Uterus (tissue), 4 donors: Measurements from ENCODE around the gene TIAM1. TPM values are rescaled to one million over a fixed set of nuclear protein-coding genes. Genes with fewer than 3 reads are reported as not detected.

Source experiments
- DNase-seq, 2 donors: peaks; one replicate each; pipeline ENCODE4 v3.0.0-alpha.2; 2019 to 2020
- H3K27ac ChIP-seq, 2 donors: fragments of 200-600 bp; sonication (generic); 1 replicate in 1 of 2; 2 replicates in 1 of 2; pipeline ENCODE4 v1.5.1; 2016 to 2018
- H3K27me3 ChIP-seq, 2 donors: fragments of 200-600 bp; sonication (generic); one replicate each; pipeline ENCODE4 v1.5.1; 2018 to 2019; ENCODE audit warnings: control low read depth in 1 of 2
- H3K36me3 ChIP-seq, 2 donors: fragments of 200-600 bp; sonication (generic); one replicate each; pipeline ENCODE4 v1.5.1; 2019; ENCODE audit warnings: control low read depth in 1 of 2
- H3K4me1 ChIP-seq, 2 donors: fragments of 200-600 bp; sonication (generic); one replicate each; pipeline ENCODE4 v1.5.1; 2018 to 2019; ENCODE audit warnings: control low read depth in 1 of 2
- H3K4me3 ChIP-seq, 2 donors: fragments of 200-600 bp; sonication (generic); 1 replicate in 1 of 2; 2 replicates in 1 of 2; pipeline ENCODE4 v1.5.1; 2018 to 2019; ENCODE audit warnings: mild to moderate bottlenecking in 1 of 2
- H3K9me3 ChIP-seq, 2 donors: fragments of 200-600 bp; sonication (generic); one replicate each; pipeline ENCODE4 v1.5.1; 2019; ENCODE audit warnings: control low read depth in 1 of 2
- POLR2A ChIP-seq, 2 donors: fragments of 450-650 bp; IDR thresholded peaks; one replicate each; pipeline ENCODE4 v1.6.1; 2016; ENCODE audit warnings: antibody characterized with exemption in 2 of 2, mild to moderate bottlenecking in 1 of 2, moderate library complexity in 1 of 2
- intact Hi-C: fragments of 100-400 bp; cut with DNase I; formaldehyde crosslinking; loops from one replicate; pipeline ENCODE4 v1.15.1; 2023; ENCODE audit warnings: low total_unique reads
- total RNA-seq, 4 donors: library from RNA; depleted of rRNA in 3 of 4; stranded (reverse); fragments of >200 nt in 3 of 4; gene quantifications; one replicate each; pipeline versions ENCODE4 v1.1.0 to v1.2.4, GENCODE V29; 2014 to 2023
- TF ChIP-seq, protein P1 (sequence below), 4 experiments: fragments of 200-600 bp in 2 of 4; fragments of 450-650 bp in 2 of 4; sonication (generic) in 2 of 4; IDR thresholded peaks; one replicate each; pipeline ENCODE4 v1.5.1; 2016 to 2019; ENCODE audit warnings: antibody characterized with exemption in 4 of 4, mild to moderate bottlenecking in 2 of 4, moderate library complexity in 1 of 4
- donor health status: DM: yes; HTN: yes; CAD: no.

Gene TIAM1
- total RNA-seq, 4 donors from 2014 or later = 14.4 to 74.9 (median 39.5) TPM

DNA sequence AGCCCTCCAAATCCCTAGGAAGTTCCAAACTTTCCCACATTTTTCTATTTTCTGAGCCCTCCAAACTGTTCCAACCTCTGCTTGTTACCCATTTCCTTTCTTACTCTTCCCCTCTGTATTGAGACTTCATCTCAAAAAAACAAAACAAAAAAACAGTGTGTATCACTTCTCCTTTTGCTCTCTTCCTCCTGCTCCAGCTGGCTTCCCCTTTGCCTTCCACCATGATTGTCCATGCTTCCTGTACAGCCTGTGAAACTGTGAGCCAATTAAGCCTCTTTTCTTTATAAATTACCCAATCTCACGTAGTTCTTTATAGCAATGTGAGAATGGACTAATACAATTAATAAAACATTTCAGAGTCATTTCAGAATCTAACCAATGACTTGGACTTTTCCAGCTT is 236.2 kb downstream of the TIAM1 start:
- intact Hi-C loops = no loop called here
- no peaks in the 10 kb centered on the region for H3K9me3 ChIP-seq
- DNase-seq = no peak
- H3K27me3 ChIP-seq = no peaks in the 10 kb centered on the region
- no peaks in the 10 kb centered on the region for H3K4me1 ChIP-seq
- no peaks in the 10 kb centered on the region for H3K36me3 ChIP-seq
- no peak overlapping the region for H3K4me3 ChIP-seq
- TF ChIP-seq, protein P1, sequence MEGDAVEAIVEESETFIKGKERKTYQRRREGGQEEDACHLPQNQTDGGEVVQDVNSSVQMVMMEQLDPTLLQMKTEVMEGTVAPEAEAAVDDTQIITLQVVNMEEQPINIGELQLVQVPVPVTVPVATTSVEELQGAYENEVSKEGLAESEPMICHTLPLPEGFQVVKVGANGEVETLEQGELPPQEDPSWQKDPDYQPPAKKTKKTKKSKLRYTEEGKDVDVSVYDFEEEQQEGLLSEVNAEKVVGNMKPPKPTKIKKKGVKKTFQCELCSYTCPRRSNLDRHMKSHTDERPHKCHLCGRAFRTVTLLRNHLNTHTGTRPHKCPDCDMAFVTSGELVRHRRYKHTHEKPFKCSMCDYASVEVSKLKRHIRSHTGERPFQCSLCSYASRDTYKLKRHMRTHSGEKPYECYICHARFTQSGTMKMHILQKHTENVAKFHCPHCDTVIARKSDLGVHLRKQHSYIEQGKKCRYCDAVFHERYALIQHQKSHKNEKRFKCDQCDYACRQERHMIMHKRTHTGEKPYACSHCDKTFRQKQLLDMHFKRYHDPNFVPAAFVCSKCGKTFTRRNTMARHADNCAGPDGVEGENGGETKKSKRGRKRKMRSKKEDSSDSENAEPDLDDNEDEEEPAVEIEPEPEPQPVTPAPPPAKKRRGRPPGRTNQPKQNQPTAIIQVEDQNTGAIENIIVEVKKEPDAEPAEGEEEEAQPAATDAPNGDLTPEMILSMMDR (IDR thresholded peaks at IDR 0.05) = no peak
- TF ChIP-seq POLR2A (IDR thresholded peaks at IDR 0.05) = no peak
- no peak overlapping the region for H3K27ac ChIP-seq

DNA sequence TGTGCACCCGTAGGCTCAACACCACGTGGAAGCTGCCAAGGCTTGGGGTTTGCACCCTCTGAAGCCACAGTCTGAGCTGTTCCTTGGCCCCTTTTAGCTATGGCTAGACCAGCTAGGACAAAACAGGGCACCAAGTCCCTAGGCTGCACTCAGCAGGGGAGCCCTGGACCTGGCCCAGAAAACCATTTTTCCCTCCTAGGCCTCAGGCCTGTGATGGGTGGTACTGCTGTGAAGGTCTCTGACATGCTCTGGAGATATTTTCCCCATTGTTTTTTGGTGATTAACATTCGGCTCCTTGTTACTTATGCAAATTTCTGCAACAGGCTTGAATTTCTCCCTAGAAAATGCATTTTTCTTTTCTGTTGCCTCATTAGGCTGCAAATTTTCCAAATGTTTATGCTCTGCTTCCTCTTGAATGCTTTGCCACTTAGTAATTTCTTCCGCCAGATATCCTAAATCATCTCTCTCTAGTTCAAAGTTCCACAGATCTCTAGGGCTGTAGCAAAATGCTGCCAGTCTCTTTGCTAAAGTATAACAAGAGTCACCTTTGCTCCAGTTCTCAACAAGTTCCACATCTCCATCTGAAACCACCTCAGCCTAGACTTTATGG is 236.8 kb downstream of the TIAM1 start:
- Histone ChIP-seq H3K27ac (no peak overlapping the region), H3K36me3 (no peaks in the 10 kb centered on the region), H3K9me3 (no peaks in the 10 kb centered on the region), H3K27me3 (no peaks in the 10 kb centered on the region), H3K4me1 (no peaks in the 10 kb centered on the region), H3K4me3 (no peak overlapping the region)
- no peak for TF ChIP-seq POLR2A (IDR thresholded peaks at IDR 0.05)
- TF ChIP-seq, protein P1 (IDR thresholded peaks at IDR 0.05) = no peak
- intact Hi-C loops = no loop called here
- DNase-seq = no peak

- Histone ChIP-seq H3K27me3 (no peaks in the 10 kb centered on the region), H3K4me1 (no peaks in the 10 kb centered on the region), H3K36me3 (no peaks in the 10 kb centered on the region), H3K9me3 (no peaks in the 10 kb centered on the region), H3K27ac (no peak overlapping the region), H3K4me3 (no peak overlapping the region)
- intact Hi-C loops = no loop called here
- no peak for TF ChIP-seq POLR2A (IDR thresholded peaks at IDR 0.05)
- TF ChIP-seq, protein P1 (IDR thresholded peaks at IDR 0.05) = no peak
- DNase-seq = no peak
Measured at GRCh38 chr21:31103571-31104265, 240.3 kb downstream of the TIAM1 start.

DNA sequence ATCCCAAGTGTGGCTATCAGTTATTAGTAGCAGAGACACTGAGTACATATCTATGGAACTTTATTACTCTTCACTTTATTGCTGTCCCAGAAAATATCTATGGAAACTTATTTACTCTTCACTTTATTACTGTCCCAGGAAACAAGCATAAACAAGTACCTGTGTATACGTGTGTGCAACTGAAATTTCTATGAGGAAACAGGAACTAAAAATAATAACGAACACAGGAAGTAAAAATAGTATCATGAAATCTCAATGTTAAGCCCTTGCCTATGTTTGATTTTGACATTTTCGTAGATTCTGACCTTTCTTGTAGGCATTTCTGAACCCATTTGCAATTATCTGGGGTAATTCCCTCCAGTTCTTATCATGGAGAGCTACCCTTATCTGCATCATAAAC is 240.9 kb downstream of the TIAM1 start:
- intact Hi-C loops = no loop called here

GRCh38 chr21:31099122-31099521 is 244.9 kb downstream of the TIAM1 start:
- no peak overlapping the region for H3K4me3 ChIP-seq
- intact Hi-C loops = no loop called here
- TF ChIP-seq POLR2A (IDR thresholded peaks at IDR 0.05) = no peak
- TF ChIP-seq, protein P1 (IDR thresholded peaks at IDR 0.05) = no peak
- H3K36me3 ChIP-seq = no peaks in the 10 kb centered on the region
- H3K9me3 ChIP-seq = no peaks in the 10 kb centered on the region
- H3K27ac ChIP-seq = no peak overlapping the region
- no peaks in the 10 kb centered on the region for H3K4me1 ChIP-seq
- H3K27me3 ChIP-seq = no peaks in the 10 kb centered on the region
- no peak for DNase-seq

More for the DNA sequence above, 240.9 kb downstream of the TIAM1 start:
- Histone ChIP-seq H3K4me1 (no peaks in the 10 kb centered on the region), H3K36me3 (no peaks in the 10 kb centered on the region), H3K9me3 (no peaks in the 10 kb centered on the region), H3K4me3 (no peak overlapping the region), H3K27me3 (no peaks in the 10 kb centered on the region), H3K27ac (no peak overlapping the region)
- no peak for DNase-seq
- no peak for TF ChIP-seq POLR2A (IDR thresholded peaks at IDR 0.05)
- TF ChIP-seq, protein P1 (IDR thresholded peaks at IDR 0.05) = no peak
